GM19035 (cell line): ENCODE data around the gene RASA4.
"Not testable (repeated sequence)": the region's sequence is repeated elsewhere in the genome, so short reads cannot be mapped to it uniquely, and the experiment has no call there.

ENCODE experiments used
- ATAC-seq: cut with Tn5 transposase; IDR thresholded peaks from one replicate; pipeline ENCODE4 v1.9.1; 2021; ENCODE audit not compliant: unreplicated experiment

RASA4 gene

GRCh38 chr7:102616507-102617125 is at the start of gene RASA4:
TSS of gene RASA4 (minus strand) at chr7:102616756. CDS start at chr7:102616689, 67 bp downstream.
- ATAC-seq, result peak; percentile 73

GRCh38 chr7:102664765-102665164 is 48.2 kb upstream of the RASA4 start:
- ATAC-seq, result not testable (repeated sequence)

- ATAC-seq, result not testable (repeated sequence)
These were observed 33.4 kb upstream of the RASA4 start, which contains the start of gene SPDYE2B for GRCh38 chr7:102649924-102650323. TSS of gene SPDYE2B (plus strand) at chr7:102650319. CDS start at chr7:102652349, 2,030 bp downstream.

GRCh38 chr7:102647813-102648212 is 31.3 kb upstream of the RASA4 start:
- not testable (repeated sequence) for ATAC-seq

- not testable (repeated sequence) for ATAC-seq
These were observed 26.8 kb upstream of the RASA4 start for GRCh38 chr7:102643404-102643803.

- not testable (repeated sequence) for ATAC-seq
These were observed 26.1 kb upstream of the RASA4 start, which contains the start of gene UPK3BL1 for GRCh38 chr7:102642691-102643090. TSS of gene UPK3BL1 (minus strand) at chr7:102642791. CDS start at chr7:102642741, 50 bp downstream.

- peak; percentile 2 for ATAC-seq
These were observed 22.3 kb upstream of the RASA4 start for GRCh38 chr7:102638848-102639247.

- ATAC-seq, result not testable (repeated sequence)
These were observed 20.4 kb upstream of the RASA4 start for GRCh38 chr7:102636956-102637355.

DNA sequence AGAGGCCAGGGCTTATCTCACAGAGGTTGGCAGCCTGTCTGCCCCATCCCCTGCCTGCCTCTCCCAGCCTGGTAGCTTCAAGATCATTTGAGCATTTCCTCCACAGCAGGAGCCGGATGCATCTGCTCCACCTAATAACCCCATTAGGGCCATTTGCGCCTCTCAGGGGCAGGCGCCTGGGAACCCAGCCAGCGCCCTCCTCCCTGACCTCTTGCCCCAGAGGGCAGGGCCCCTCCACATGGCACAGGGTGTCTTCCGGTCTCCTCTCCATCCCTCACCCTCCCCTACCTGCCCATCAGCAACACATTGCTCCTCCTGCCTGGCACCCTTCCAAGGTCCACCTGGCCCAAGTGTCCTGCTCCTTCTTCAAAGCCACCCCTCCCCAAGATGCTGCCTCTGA is 18.8 kb upstream of the RASA4 start:
- not testable (repeated sequence) for ATAC-seq

DNA sequence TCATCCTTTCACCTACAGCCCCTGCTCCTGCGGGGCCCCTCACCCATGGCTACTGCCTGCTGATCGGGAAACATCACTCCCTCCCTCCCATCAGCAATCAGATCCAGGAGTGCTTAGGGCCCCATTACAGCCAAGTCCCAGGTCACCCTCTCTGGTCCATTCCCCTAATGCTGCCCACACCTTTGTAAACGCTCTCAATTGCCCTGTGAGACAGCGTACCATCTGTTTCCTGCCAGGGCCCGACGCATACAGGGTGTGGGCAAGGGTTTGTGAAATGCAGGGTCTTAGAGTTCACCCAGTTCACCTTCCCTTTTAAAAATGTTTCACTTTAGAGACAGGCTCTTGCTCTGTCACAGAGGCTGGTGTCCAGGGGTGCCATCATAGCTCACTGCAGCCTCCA is 17.7 kb upstream of the RASA4 start:
- ATAC-seq, result not testable (repeated sequence)

- not testable (repeated sequence) for ATAC-seq
These were observed 14.1 kb upstream of the RASA4 start for GRCh38 chr7:102630622-102631021.

DNA sequence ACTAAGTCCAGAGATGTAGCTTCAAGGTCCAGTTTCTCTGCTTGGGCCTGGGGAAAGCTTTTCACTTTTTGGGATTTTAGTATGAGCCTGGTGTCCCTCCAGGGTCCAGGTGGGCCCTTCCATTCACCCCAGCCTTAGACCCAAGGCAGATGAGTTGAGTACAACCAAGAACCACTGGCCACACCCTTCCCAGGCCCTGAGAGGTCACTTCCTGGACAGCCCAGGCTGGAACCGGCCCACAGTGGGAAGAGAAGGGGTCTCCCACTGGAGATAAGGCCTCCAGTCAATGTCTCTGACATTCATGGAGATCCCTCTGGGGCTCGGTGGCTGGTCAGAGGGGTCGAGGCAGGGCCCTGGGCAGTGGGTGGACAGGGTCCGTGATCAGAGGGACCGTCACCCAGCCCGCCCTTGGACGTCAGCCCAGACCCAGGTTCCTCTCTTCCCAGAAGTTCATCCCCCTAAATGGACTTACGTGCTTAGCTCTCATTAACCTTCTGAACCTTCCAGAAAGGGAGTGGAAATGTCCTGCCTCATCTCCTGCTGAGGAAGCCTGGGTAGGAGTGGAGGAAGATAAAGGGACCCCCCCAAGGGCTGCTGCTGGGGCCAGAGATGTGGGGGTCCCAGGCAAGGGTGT is 10.8 kb upstream of the RASA4 start:
- ATAC-seq, result not testable (repeated sequence)

DNA sequence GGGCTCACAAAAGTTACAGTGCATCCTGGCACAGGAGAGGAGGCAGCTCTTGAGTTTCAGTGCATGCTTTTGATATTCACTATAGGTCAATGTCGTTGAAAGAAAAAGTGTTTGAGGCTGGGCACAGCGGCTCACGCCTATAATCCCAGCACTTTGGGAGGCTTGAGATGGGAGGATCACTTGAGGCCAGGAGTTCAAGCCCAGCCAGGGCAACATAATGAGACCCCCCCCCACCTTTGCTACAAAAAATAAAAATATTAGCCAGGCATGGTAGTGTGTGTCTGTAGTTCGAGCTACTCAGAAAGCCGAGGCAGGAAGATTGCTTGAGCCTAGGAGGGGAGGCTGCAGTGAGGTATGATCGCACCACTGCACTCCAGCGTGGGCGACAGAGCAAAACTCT is 1.6 kb upstream of the RASA4 start:
- not testable (repeated sequence) for ATAC-seq

DNA sequence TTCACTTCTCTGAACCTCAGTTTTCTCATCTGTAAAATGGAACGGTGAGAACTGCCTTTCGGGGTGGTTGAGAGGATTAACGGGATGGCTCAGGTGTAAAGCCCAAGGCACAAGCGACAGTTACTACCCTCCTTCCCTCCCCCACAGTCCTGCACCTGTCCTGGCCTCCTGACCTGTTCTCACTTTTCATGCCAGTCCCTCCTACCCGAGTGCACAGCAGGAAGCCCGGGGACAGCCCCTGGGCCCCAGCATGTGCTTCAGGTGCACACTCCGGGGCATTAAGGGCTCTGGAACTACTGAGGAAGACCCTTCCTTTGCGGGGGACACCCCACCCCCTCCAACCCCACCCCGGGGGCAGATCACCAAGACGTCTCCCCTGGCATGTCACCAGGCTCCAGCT is 626 bp downstream of the RASA4 start:
- peak; percentile 16 for ATAC-seq

GRCh38 chr7:102614873-102615272 is 1.7 kb downstream of the RASA4 start:
- ATAC-seq, result not testable (repeated sequence)

- ATAC-seq, result peak; percentile 15
These were observed 2.2 kb downstream of the RASA4 start for GRCh38 chr7:102614346-102614697.

DNA sequence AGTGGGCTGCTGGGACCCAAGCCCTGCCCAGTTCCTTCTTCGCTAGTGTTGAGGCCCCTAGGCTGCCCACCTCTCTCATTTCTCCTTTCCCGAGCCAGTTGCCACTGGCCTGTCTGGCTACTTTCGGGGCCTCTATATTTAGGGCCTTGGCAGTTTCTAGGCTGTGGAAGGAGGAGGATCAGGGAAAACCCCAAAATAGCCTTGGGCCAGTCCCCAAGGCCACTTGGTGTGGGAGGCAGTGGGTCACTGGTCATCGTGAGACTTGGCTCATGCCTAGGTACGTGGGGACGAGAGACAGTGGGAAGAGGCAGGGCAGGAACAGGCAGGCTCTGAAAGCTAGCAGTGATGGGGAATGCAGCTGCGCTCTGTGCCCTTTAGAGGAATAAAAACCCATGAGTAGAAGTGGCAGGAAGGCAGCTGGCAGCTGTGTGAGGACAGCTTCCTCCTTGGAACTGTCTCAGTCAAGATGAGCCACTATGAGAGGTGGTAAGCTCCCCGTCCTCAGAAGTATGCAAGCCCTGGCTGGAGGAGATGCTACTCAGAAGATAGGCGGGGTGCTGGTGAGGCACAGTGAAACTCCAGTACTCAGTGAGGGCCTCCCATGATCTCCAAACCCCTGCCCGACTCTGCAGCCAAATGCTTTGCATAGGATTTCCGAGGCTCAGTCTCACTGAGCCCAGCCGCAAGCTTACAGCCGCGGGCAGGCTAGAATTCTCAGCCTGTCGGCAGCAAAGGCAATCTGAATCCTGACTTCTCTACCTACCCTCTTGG is 2.8 kb downstream of the RASA4 start:
- peak; percentile 68 for ATAC-seq

GRCh38 chr7:102611675-102612325 is 4.8 kb downstream of the RASA4 start:
- ATAC-seq, result not testable (repeated sequence)

- peak; percentile 36 for ATAC-seq
These were observed 5.4 kb downstream of the RASA4 start for GRCh38 chr7:102611013-102611674.

DNA sequence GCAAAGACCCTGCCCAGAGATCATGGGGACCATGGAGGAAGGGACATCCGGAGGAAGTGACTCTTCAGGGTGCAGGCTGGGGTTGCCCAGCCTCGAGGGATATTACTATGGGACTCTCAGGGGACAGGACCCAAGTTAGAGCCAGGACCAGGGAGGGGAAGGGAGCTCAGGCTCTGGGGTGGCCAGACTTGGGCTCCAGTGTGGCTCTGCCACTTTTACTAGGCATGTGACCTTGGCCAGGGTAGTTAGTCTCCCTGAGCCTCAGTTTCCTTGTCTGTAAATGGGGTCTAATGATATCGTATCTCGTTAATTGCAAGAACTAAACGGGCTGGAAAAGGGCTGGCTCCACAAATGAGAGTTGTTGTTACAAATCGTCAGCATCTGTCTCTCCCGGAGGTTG is 6.1 kb downstream of the RASA4 start:
- ATAC-seq, result not testable (repeated sequence)

DNA sequence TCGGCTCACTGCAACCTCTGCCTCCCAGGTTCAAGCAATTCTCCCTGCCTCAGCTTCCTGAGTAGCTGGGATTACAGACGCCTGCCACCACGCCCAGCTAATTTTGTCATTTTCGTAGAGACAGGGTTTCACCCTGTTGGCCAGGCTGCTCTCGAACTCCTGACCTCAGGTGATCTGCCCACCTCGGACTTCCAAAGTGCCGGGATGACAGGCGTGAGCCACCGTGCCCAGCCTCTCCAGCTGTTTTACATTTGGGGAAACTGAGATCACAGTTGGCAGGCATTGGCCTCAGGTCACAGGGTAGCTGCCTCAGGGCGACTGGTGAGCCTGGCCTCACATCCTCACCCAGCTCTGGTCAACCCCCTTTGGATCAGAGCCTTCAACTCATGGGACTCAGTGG is 6.8 kb downstream of the RASA4 start:
- not testable (repeated sequence) for ATAC-seq
